GM19099 (cell line): ENCODE measurements around the gene CX3CR1.

Experiments
- POLR2A ChIP-seq: IDR thresholded peaks from 3 replicates; pipeline ENCODE4 v1.6.1; 2011; ENCODE audit warnings: low read depth; ENCODE audit not compliant: insufficient read length; ENCODE audit errors: extremely low read depth

CX3CR1 gene, protein sequence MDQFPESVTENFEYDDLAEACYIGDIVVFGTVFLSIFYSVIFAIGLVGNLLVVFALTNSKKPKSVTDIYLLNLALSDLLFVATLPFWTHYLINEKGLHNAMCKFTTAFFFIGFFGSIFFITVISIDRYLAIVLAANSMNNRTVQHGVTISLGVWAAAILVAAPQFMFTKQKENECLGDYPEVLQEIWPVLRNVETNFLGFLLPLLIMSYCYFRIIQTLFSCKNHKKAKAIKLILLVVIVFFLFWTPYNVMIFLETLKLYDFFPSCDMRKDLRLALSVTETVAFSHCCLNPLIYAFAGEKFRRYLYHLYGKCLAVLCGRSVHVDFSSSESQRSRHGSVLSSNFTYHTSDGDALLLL

DNA sequence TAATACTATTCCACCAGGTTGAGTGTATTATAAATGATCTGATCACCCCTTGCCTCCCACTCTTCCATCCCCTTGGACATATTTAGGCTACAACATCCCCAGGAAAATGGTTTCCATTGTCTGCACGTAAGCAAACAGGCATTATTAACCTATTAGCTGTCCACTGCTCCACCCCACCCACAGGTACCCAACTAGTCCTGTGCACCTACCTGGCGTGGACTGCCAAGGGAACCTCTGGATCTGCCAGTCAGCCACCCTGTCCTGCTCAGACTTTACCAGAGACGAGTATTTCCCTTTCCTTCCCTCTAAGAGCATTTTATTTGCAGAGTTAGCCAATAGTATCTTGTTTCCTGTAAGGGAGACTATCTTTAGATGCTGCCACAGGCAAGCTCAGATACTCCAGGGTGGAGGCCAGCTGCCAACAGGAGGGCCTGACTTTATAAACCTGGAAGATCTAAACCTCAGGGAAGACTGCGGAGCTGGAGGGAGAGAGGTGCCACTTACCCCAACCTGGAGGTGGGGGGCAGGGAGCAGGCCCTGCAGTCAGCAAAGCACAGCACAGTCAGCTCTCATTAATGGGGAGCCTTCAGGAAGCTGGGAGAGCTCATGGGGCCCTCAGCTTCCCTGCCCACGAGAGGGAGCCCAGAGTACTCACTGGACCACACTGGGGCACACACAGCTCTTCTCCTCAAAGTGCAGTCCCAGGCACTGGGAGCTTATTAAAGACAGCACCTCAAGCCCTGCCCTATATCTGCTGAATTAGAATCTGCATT lies at the start of gene CX3CR1:
Gene CX3CR1, minus strand, starts transcription at position 292 of the 773 bp plus-strand sequence. CDS start 13,527 bp downstream, outside the sequence.
- TF ChIP-seq POLR2A, result no peak

DNA sequence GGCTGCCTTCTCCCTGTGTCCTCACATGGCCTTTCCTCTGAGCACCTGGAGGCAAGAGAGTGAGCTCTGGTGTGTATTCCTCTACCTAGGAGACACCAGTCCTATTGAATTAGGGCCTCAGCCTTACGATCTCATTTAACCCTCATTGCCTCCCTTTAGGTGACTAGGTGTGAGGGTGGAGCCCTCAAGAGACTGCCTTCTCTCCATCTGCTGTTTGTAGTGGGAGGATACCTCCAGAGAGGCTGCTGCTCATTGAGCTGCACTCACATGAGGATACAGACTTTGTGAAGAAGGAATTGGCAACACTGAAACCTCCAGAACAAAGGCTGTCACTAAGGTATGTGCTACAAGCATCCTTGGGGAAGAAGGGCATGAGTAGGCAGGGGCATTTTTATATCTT lies 49.7 kb upstream of the CX3CR1 start, which contains the start of gene CCR8:
Gene CCR8, plus strand, starts transcription at position 217 of the 400 bp plus-strand sequence. CDS start 2,623 bp downstream, outside the sequence.
- TF ChIP-seq POLR2A, result peak; percentile 20

DNA sequence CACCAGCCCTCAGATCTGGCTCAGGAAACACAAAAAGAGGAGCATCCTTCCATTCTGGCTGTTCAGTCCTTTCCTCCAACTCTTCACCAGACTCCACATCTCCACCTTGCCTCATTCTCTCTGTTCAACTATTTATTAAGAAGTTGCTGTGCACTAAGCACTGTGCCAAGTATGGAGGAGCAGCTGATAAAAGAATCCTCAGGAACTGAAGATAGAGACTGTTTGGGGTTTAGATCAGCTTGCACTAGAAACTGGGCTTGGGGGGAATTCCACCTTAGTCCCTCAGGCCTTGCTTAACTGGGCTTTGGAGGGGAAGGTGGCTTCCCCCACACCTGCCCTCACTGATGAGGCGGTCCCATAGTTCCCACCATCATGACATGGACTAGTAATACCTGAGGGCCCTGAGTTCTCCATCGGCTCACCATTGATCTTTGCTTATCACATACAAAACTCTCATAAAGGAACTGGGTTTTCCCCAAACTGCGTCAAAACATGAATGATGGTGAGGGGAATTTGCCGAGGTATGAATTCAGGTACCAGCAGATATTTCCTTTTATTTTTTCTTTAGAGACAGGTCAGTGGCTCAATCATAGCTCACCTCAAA lies 48.0 kb upstream of the CX3CR1 start:
- TF ChIP-seq POLR2A, result no peak

DNA sequence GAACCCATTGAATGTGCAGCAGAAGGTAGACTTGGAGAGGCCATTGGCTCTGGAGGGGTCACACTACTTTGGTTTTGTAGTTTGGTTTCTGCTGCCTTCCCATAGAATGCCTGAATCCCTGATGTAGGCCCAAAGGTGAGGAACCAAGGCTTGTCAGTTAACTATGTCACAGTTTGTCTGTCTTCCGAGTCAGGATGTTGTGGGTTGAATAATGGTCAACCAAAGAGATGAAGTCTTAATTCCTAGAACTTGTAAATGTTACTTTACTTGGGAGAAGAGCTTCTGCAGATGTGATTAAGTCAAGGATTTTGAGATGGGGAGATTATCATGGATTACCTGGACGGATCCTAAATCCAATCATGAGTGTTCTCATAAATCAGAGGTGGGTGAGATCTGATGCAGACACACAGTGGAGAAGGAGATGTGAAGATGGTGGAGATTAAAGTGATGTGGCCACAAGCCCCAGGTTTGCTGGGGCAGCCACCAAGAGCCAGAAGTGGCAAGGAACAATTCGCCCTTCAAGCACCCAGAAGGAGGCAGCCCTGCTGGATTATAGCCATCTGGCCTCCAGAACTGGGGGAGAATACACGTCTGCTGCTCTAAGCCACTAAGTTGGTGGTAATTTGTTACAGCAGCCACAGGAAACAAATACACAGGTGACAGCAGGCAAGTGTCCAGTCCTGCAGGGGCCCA lies 47.4 kb upstream of the CX3CR1 start:
- TF ChIP-seq POLR2A, result no peak

DNA sequence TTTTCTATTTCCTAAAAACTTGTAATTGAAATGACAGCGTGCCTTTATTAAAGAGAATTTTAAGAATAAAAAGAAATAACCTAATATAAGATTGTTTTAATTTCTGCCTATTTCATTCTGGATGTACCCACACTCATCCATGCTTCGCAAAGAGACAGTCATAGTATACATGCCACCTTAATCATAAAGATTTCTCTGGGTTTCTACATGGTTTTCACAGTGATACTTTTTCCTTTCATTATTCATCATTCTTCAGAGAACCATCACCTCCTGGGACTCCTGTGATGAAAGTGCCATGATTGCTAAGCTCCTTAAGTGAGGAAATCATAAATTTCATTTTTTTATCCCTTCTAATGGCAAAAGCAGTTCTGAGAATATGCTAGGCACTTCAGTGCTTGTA lies 45.4 kb upstream of the CX3CR1 start:
- TF ChIP-seq POLR2A, result no peak

DNA sequence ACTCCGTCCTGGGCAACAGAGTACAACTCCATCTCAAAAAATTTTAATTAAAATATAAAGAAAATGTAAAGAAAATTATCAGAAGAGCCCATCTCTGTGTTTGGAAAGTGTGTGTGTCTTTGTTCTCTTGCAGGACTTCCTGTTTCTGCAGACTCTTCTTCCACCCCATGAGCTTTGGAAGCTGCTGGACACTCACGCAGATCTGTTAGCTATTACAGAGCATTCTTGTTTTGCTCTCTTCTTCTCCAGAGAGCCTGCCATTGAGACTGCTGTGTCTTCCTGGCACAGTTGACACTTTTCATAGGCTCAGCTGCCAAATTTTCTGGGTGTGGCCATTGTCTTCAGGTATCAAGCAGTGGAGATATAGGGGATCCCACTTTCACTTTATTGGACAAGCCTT lies 43.7 kb upstream of the CX3CR1 start:
- no peak for TF ChIP-seq POLR2A

DNA sequence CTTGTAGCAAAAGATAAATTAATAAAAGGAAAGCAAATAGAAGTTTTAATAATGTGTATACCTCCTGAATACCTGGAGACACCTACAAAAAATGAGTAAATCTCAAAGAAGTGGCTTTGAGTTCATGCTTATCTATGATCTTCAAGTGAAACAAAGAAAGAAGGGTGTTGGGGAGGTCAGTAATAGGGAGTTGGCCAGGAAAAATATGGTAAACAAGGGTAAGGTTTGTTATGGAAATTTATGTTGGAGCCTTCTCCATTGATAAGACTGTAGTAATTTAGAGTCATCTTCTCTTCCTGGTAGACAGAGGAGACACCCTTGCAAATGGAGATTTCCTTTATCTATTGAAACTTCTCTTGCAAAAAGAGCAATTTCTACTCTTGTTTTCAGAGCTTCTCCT lies 43.1 kb upstream of the CX3CR1 start:
- no peak for TF ChIP-seq POLR2A

DNA sequence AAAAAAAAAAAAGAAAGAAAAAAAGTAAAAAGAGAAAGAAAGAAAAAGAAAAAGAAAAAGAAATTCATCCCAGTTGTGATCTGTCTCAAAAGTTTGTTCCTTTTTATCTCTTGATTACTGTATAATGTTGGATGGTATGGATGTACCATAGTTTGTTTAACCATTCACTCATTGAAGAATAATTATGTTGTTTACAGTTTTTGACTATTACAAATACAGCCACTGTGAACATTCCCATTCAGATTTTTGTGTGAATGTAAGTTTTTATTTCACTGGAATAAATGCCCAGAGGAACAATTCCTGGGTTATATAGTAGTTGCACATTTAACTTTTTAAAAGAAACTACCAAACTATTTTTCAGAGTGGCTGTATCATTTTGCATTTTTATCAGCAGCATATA lies 39.4 kb upstream of the CX3CR1 start:
- TF ChIP-seq POLR2A, result no peak

DNA sequence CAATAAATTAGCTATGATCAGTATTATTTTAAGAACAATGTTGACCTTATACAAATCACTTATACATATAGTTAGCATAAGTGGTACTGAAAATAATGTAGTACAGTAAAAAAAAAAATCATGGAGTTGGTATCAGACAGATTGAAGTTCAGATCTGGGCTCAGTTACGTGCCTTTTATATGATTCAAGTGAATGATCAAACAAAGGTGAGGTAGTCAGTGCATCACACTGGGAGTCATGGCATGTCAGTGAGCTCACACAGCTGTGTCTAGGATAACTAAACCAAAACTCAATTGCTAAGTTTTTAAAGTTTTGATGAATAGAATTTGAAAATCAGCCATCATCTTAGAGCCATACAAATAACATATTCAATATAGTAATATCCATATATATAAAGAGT lies 38.5 kb upstream of the CX3CR1 start:
- TF ChIP-seq POLR2A, result no peak

DNA sequence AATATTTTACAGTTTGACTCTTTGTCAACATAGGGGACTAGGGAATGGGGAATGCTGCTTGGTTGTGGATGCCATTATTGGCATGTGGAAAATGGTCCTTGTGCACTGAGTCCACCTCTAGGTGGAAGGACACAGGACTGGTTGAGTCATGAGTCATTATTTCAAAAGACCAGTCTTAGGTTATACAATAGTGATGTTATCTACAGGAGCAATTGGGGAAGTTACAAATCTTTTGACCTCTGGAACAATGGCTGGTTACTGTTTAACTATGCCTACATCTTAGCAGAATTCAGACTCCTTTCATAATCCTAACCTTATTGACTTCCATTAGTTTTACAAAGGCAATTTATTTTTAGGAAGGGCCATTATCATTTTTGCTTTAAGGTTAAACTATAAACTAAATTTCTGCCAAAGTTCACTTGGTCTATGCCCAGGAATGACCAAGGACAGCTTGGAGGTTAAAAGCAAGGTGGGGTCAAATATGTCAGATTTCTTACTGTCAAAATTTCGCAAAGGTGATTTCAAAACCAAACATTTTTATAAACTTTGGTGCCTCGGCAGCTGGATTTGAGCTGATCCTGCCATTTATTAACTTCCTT lies 37.8 kb upstream of the CX3CR1 start:
- no peak for TF ChIP-seq POLR2A

DNA sequence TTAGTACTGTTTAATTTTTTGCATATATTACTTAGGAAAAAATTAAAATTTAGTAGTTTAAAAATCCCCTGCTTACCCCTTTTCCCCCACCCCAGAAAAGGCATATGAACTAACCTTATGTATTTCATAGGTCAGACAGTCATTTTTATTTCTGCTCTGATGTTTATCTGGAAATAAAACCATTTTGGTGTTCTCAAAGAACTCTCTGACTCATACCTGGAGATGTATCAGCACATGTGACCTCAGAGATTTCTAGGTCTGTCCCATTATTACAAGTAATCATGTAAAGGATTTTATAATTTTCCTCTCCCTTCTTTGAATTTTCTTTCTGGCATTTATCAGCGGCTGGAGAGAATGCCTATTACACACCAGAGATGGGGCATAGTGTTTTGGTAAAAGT lies 35.6 kb upstream of the CX3CR1 start:
- no peak for TF ChIP-seq POLR2A

DNA sequence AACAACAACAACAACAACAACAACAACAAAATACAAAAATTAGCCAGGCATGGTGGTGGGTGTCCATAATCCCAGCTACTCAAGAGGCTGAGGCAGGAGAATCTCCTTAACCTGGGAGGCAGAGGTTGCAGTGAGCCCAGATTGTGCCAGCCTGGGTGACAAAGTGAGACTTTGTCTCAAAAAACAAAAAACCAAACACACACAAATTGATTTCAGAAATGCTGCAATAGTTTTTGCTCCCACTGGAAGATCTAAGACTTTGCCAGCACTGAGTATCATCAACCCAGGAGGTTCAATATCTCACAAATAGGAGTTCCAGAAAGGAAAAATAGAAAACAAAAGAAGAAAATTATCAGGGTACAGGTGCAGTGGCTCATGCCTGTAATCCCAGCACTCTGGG lies 33.5 kb upstream of the CX3CR1 start:
- TF ChIP-seq POLR2A, result no peak

DNA sequence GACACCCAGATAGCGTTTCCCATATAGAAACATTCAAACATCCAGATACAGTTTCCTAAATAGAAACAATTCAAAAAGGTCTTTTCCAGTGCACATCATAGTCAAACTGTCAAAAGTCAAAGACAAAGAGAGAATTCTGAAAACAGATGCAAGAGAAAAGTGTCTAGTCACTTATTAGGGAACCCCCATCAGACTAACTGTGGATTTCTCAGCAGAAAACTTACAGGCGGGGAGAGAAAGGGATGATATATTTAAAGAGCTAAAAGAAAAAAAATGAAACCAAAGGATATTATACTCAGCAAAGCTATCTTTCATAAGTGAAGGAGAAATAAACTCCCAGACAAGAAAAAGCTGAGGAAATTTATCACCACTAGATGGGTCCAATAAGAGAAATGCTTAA lies 22.3 kb upstream of the CX3CR1 start:
- no peak for TF ChIP-seq POLR2A

DNA sequence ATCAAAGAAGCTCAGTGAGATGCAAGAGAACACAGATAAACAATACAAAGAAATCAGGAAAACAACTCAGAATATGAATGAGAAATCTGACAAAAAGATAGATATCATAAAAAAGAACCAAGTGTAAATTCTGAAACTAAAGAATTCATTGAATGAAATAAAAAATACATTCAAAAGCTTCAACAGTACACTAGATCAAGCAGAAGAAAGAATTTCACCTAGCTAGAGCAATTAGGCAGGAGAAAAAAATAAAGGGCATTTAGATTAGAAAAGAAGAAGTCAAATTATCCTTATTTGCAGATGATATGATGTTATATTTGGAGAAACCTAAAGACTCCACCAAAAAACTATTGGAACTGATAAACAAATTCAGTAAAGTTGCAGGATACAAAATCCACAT lies 19.4 kb upstream of the CX3CR1 start:
- no peak for TF ChIP-seq POLR2A
